Tibial nerve (tissue), 4 donors: Measurements from ENCODE around the gene EIF3B. TPM values are rescaled to one million over a fixed set of nuclear protein-coding genes. Genes with fewer than 3 reads are reported as not detected.

Experiments used
- DNase-seq, 2 donors: peaks; one replicate each; pipeline ENCODE4 v3.0.0-alpha.2; 2019; ENCODE audit warnings: low spot score in 2 of 2
- H3K27ac ChIP-seq, 4 donors: fragments of 200-600 bp; sonication (generic) in 3 of 4; one replicate each; pipeline ENCODE4 v1.5.1; 2017 to 2019; ENCODE audit warnings: mild to moderate bottlenecking in 1 of 4
- H3K27me3 ChIP-seq, 2 donors: fragments of 200-600 bp; sonication (generic) in 1 of 2; one replicate each; pipeline versions ENCODE4 v1.5.1 to v1.6.0; 2017 to 2019
- H3K36me3 ChIP-seq, 3 donors: fragments of 200-600 bp; sonication (generic); one replicate each; pipeline ENCODE4 v1.5.1; 2018 to 2019
- H3K4me1 ChIP-seq, 4 donors: fragments of 200-600 bp; sonication (generic) in 3 of 4; one replicate each; pipeline ENCODE4 v1.5.1; 2017 to 2019
- H3K4me3 ChIP-seq, 4 donors: fragments of 200-600 bp; sonication (generic) in 3 of 4; one replicate each; pipeline ENCODE4 v1.5.1; 2017 to 2019; ENCODE audit warnings: mild to moderate bottlenecking in 1 of 4, moderate library complexity in 1 of 4
- H3K9me3 ChIP-seq, 4 donors: fragments of 200-600 bp; sonication (generic) in 3 of 4; one replicate each; pipeline ENCODE4 v1.5.1; 2017 to 2019
- CTCF ChIP-seq, 5 experiments: fragments of 200-600 bp in 3 of 5; fragments of 450-650 bp in 2 of 5; sonication (generic) in 3 of 5; IDR thresholded peaks; one replicate each; pipeline ENCODE4 v1.5.1; 2016 to 2019; ENCODE audit warnings: antibody characterized with exemption in 5 of 5, mild to moderate bottlenecking in 3 of 5, moderate library complexity in 2 of 5
- EP300 ChIP-seq, 2 donors: sonication (generic); formaldehyde crosslinking; IDR thresholded peaks; one replicate each; pipeline ENCODE4 v1.6.1; 2017; ENCODE audit warnings: antibody characterized with exemption in 2 of 2, mild to moderate bottlenecking in 1 of 2
- POLR2A ChIP-seq, 2 donors: fragments of 450-650 bp; IDR thresholded peaks; one replicate each; pipeline ENCODE4 v1.6.1; 2017; ENCODE audit warnings: antibody characterized with exemption in 2 of 2, mild to moderate bottlenecking in 2 of 2, moderate library complexity in 2 of 2
- WGBS, 2 donors: methylation state at CpG; one replicate each; pipeline ENCODE4 v1.1.5; 2018; 5-methylcytosine and 5-hydroxymethylcytosine counted together
- small RNA-seq: library from RNA; depleted of rRNA; stranded (forward); fragments of <200 nt; gene quantifications from one replicate; pipeline ENCODE3, GENCODE V24; 2016
- total RNA-seq, 4 donors: library from RNA; depleted of rRNA; stranded (reverse); fragments of >200 nt; gene quantifications; one replicate each; pipeline ENCODE4 v1.1.0, GENCODE V29; 2016

Gene EIF3B
- total RNA-seq, 4 donors from 2014 or later: 124 to 232 (median 147) TPM

- Histone ChIP-seq H3K27ac (no peak overlapping the region), H3K27me3 (no peaks in the 10 kb centered on the region), H3K9me3 (no peaks in the 10 kb centered on the region), H3K4me3 (no peak overlapping the region), H3K4me1 (peaks cover 0 to 26% (median 5%) of the 10 kb centered on the region in 4 donors), H3K36me3 (peaks cover 0 to 17% (median 0%) of the 10 kb centered on the region in 3 donors)
- DNase-seq: no peak
- no peak for TF ChIP-seq POLR2A (IDR thresholded peaks at IDR 0.05)
- no peak for TF ChIP-seq EP300 (IDR thresholded peaks at IDR 0.05)
- TF ChIP-seq CTCF (IDR thresholded peaks at IDR 0.05): no peak
- WGBS, 2 donors: 95 to 96% methylated on average over 7 of the region's 7 CpGs
These were observed 65.7 kb downstream of the EIF3B start for GRCh38 chr7:2420216-2420933.

GRCh38 chr7:2421943-2422310 lies 67.3 kb downstream of the EIF3B start:
- TF ChIP-seq EP300 (IDR thresholded peaks at IDR 0.05) (no peak), CTCF (IDR thresholded peaks at IDR 0.05) (no peak), POLR2A (IDR thresholded peaks at IDR 0.05) (no peak)
- no peaks in the 10 kb centered on the region for H3K9me3 ChIP-seq
- WGBS, 2 donors: 91 to 93% methylated on average over 9 of the region's 9 CpGs
- no peaks in the 10 kb centered on the region for H3K27me3 ChIP-seq
- no peak overlapping the region for H3K27ac ChIP-seq
- peaks cover 0 to 17% (median 0%) of the 10 kb centered on the region in 3 donors for H3K36me3 ChIP-seq
- H3K4me3 ChIP-seq: no peak overlapping the region
- no peak for DNase-seq
- peaks cover 0 to 17% (median 5%) of the 10 kb centered on the region in 4 donors for H3K4me1 ChIP-seq

GRCh38 chr7:2425749-2426148 lies 71.1 kb downstream of the EIF3B start:
- no peak overlapping the region for H3K27ac ChIP-seq
- no peaks in the 10 kb centered on the region for H3K27me3 ChIP-seq
- WGBS, 2 donors: 76 to 89% methylated on average over 10 of the region's 10 CpGs
- H3K36me3 ChIP-seq: peaks cover 0 to 14% (median 0%) of the 10 kb centered on the region in 3 donors
- H3K9me3 ChIP-seq: peaks cover 0 to 6% (median 0%) of the 10 kb centered on the region in 4 donors
- no peaks in the 10 kb centered on the region for H3K4me1 ChIP-seq
- no peak for DNase-seq
- no peak overlapping the region for H3K4me3 ChIP-seq
- no peak for TF ChIP-seq POLR2A (IDR thresholded peaks at IDR 0.05)
- TF ChIP-seq CTCF (IDR thresholded peaks at IDR 0.05): no peak
- no peak for TF ChIP-seq EP300 (IDR thresholded peaks at IDR 0.05)

Small RNAs within 50 kb of the gene (small RNA-seq; reads per million reads assigned to genes)
- gene AC004840.2: not detected

Other genes with a start within 250 kb of the EIF3B start
- 100 to 1,000 TPM in 1 of 4 donors, 10 to 100 TPM in 3; 60.3 to 149 (median 73.7) TPM for gene MAD1L1, start 121.9 kb upstream of the EIF3B start, total RNA-seq
- 10 to 100 TPM; 13.4 to 24.7 (median 15.8) TPM for gene MRM2, start 112.6 kb upstream of the EIF3B start, total RNA-seq
- 10 to 100 TPM; 12.9 to 37.6 (median 26.6) TPM for gene NUDT1, start 112.6 kb upstream of the EIF3B start, total RNA-seq
- gene SNX8, start 40.4 kb upstream of the EIF3B start, total RNA-seq: 10 to 100 TPM in 3 of 4 donors, 1 to 10 TPM in 1; 8.6 to 39.6 (median 18.9) TPM
- 10 to 100 TPM; 21.0 to 29.9 (median 29.3) TPM for gene CHST12, start 48.8 kb downstream of the EIF3B start, total RNA-seq
- gene GRIFIN, start 121.6 kb downstream of the EIF3B start, total RNA-seq: not detected
- gene LFNG, start 164.9 kb downstream of the EIF3B start, total RNA-seq: 10 to 100 TPM in 3 of 4 donors, 1 to 10 TPM in 1; 8.8 to 21.6 (median 11.3) TPM
- 10 to 100 TPM; 38.0 to 72.9 (median 52.0) TPM for gene BRAT1, start 200.7 kb downstream of the EIF3B start, total RNA-seq
- 10 to 100 TPM; 16.8 to 46.9 (median 26.9) TPM for gene IQCE, start 204.2 kb downstream of the EIF3B start, total RNA-seq